ENCODE data around the gene RELA. TPM values are rescaled to one million over a fixed set of nuclear protein-coding genes. Genes with fewer than 3 reads are reported as not detected.
"Not testable (repeated sequence)": the region's sequence is repeated elsewhere in the genome, so short reads cannot be mapped to it uniquely, and the experiment has no call there.

The RELA gene
- total RNA-seq, 2 experiments from 2014 or later = 91.2 to 102 TPM

DNA sequence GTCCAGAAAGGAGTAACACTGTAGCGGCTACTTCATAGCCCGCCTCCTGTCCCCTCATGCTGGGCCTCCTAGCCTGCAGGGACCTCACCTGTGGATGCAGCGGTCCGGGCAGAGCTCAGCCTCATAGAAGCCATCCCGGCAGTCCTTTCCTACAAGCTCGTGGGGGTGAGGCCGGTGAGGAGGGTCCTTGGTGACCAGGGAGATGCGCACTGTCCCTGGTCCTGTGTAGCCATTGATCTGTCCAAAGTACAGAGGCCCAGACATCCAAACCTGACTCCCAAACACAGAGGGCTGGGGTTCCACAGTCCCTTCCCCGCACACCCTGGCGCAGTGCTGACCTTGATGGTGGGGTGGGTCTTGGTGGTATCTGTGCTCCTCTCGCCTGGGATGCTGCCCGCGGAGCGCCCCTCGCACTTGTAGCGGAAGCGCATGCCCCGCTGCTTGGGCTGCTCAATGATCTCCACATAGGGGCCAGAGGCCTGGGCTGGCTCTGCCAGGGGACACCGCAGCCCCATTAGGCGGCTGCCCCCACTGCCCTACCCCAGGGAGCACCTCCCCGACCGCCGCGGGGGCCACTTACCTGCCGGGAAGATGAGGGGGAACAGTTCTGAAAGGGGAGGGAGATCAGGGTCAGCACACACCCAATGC lies 993 bp downstream of the RELA start:
- Mint-ChIP-seq H3K27ac (peak overlapping the region; percentile 75), H3K4me3 (peak overlapping the region; percentile 83), H3K4me1 (peaks cover 45% of the 10 kb centered on the region), H3K27me3 (no peaks in the 10 kb centered on the region), H3K9me3 (no peaks in the 10 kb centered on the region), H3K36me3 (ENCODE audit: low read depth) (peaks cover 45% of the 10 kb centered on the region)
- ChIA-PET POLR2A (interaction anchor here (0.6 to 2.7 kb wide), 12 partner anchors 9 to 197 kb away, joined by 3 to 45 read pairs (median 6); partner anchors contain the start of genes CFL1, KAT5, MUS81 and PCNX3), CTCF (interaction anchor here (1.6 kb wide), 1 partner anchor 9 kb away, joined by 3 read pairs; no protein-coding TSS in a partner anchor)
- DNase-seq = no peak

DNA sequence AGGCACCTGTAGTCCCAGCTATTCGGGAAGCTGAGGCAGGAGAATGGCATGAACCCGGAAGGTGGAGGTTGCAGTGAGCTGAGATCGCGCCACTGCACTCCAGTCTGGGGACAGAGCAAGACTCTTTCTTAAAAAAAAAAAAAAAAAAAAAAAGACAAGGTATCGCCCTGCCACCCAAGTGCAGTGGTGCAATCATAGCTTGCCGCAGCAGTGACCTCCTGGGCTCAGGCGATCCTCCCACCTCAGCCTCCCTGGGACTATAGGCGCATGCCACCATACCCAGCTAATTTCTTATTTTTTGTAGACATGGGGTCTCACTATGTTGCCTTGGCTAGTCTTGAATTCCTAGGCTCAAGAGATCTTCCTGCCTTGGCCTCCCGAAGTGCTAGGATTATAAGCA lies 1.8 kb downstream of the RELA start:
- not testable (repeated sequence) for H3K27ac Mint-ChIP-seq, DNase-seq, H3K27me3 Mint-ChIP-seq, H3K9me3 Mint-ChIP-seq
- peaks cover 53% of the 10 kb centered on the region for H3K36me3 Mint-ChIP-seq (ENCODE audit: low read depth)
- ChIA-PET POLR2A (interaction anchor here (0.6 to 0.9 kb wide), 3 partner anchors 14 to 38 kb away, joined by 3 read pairs; no protein-coding TSS in a partner anchor), CTCF (interaction anchor here (1.6 kb wide), 1 partner anchor 8 kb away, joined by 3 read pairs; no protein-coding TSS in a partner anchor)
- peaks cover 49% of the 10 kb centered on the region for H3K4me1 Mint-ChIP-seq
- peak overlapping the region; percentile 83 for H3K4me3 Mint-ChIP-seq

DNA sequence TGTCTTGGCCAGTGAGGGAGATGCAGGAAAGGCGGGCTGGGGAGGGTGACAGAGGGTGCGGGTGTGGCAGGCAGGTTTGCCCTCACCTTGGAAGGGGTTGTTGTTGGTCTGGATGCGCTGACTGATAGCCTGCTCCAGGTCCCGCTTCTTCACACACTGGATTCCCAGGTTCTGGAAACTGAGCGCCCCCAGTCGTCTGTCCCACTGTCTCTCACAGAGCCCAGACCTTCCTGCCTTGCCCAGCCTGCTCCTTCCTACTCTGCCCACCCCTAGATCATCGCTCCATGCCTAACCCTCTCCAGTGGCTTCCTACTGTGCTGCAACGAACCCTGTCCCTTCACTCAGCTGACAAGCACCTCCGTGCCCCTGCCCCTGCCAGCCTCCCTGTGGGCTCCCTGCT lies 2.7 kb downstream of the RELA start:
- CTCF ChIA-PET = interaction anchor here (1.6 kb wide), 1 partner anchor 7 kb away, joined by 3 read pairs; no protein-coding TSS in a partner anchor
- Mint-ChIP-seq H3K4me1 (peaks cover 51% of the 10 kb centered on the region), H3K27ac (peak overlapping the region; percentile 54), H3K9me3 (no peaks in the 10 kb centered on the region), H3K27me3 (no peaks in the 10 kb centered on the region), H3K36me3 (ENCODE audit: low read depth) (peaks cover 62% of the 10 kb centered on the region), H3K4me3 (no peak overlapping the region)
- DNase-seq = no peak
- POLR2A ChIA-PET = no interaction called here

DNA sequence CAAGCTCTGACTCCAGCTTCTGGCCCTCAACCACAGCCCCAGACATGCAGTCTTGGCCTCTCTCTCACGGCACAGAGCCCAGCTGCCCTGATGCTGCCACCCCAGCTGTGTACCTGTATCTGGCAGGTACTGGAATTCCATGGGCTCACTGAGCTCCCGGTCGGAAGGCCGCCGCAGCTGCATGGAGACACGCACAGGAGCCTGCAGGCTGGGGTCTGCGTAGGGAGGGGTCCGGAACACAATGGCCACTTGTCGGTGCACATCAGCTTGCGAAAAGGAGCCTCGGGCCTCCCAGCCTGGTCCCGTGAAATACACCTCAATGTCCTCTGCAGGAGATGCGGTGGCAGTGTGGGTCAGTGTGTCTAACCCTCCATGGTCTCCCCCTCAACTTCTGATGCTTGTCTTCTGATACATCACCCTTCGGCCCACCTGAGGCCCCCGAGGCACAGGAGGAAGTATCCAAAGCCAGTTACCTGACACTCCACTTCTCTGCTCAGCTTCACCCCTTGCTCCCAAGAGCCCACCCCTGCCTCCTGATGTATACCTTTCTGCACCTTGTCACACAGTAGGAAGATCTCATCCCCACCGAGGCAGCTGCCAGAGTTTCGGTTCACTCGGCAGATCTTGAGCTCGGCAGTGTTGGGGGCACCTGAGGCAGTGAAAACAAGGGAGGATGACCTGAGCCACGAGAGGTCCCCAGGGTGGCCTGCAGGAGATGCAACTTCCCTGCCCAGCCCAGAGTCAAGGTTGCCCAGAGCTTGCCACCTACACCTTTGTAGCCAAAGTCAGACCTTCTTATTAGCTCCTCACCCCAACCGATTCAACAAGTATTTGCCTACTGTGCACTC lies 4.3 kb downstream of the RELA start:
- peaks cover 72% of the 10 kb centered on the region for H3K36me3 Mint-ChIP-seq (ENCODE audit: low read depth)
- no peaks in the 10 kb centered on the region for H3K9me3 Mint-ChIP-seq
- no peak overlapping the region for H3K4me3 Mint-ChIP-seq
- POLR2A ChIA-PET = interaction anchor here (0.8 to 1.5 kb wide), 3 partner anchors 25 to 232 kb away, joined by 3 read pairs; partner anchors contain the start of gene CCDC85B
- no peak for DNase-seq
- no peak overlapping the region for H3K27ac Mint-ChIP-seq
- CTCF ChIA-PET = interaction anchor here (1.0 kb wide), 1 partner anchor 65 kb away, joined by 4 read pairs; no protein-coding TSS in a partner anchor
- H3K27me3 Mint-ChIP-seq = no peaks in the 10 kb centered on the region
- H3K4me1 Mint-ChIP-seq = peaks cover 55% of the 10 kb centered on the region

DNA sequence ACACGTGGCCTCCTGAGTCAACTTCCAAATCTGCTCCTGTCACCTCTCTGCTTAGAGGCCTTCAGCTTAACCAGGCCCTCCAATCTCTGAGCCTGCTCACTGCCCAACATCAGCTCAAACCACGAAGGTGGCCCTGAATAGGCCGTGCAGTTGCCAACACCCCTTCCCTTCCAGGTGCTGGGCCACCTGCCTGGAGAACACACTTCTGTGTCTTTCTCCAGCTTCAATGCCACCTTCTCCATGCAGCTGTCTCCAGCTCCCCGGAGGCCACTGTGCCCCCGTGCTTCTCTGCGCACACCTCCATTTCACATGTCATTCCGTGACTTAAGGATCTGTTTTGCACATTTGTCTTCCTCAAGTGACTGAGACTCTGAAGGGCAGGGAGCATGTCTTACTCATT lies 5.3 kb downstream of the RELA start:
- ChIA-PET CTCF (no interaction called here), POLR2A (interaction anchor here (1.0 to 8.7 kb wide), 3 partner anchors 16 to 47 kb away, joined by 3 to 187 read pairs (median 3); partner anchors contain the start of gene SIPA1)
- no peaks in the 10 kb centered on the region for H3K27me3 Mint-ChIP-seq
- H3K27ac Mint-ChIP-seq = peak overlapping the region; percentile 1
- peaks cover 63% of the 10 kb centered on the region for H3K4me1 Mint-ChIP-seq
- no peaks in the 10 kb centered on the region for H3K9me3 Mint-ChIP-seq
- peaks cover 80% of the 10 kb centered on the region for H3K36me3 Mint-ChIP-seq (ENCODE audit: low read depth)
- H3K4me3 Mint-ChIP-seq = no peak overlapping the region
- no peak for DNase-seq

DNA sequence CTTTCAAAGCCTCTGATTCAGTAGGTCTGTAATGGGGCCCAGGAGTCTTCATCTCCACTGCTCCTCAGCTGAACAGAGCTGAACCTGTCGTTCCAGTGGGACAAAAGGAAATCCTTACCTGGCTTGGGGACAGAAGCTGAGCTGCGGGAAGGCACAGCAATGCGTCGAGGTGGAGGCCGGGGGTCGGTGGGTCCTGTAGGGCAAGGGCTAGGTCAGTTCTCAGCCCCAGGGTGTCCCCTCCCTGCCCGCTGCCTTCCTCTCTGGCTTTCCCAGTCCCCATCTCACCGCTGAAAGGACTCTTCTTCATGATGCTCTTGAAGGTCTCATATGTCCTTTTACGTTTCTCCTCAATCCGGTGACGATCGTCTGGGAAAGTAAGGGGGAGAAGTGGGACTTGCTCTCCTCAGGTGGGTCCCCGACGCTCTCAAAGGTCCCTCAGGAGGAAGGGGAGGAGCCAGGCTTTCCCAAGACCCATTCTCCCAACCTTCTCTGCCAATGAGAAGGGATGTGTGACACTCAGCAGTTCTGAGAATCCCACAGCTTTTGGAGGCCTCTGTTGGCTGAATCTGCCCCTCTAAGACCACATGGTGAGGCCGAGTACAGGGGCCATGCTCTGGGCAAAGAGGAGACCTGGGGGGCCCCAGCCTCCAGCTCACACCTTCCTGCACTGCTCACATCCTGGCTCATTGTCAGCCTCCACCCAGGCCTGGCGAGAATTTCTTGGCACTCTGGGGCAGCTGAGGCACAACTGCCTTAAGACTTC lies 7.0 kb downstream of the RELA start:
- Mint-ChIP-seq H3K4me1 (peaks cover 67% of the 10 kb centered on the region), H3K27me3 (no peaks in the 10 kb centered on the region), H3K36me3 (ENCODE audit: low read depth) (peaks cover 89% of the 10 kb centered on the region), H3K27ac (peak overlapping the region; percentile 32), H3K9me3 (no peaks in the 10 kb centered on the region), H3K4me3 (no peak overlapping the region)
- DNase-seq = no peak
- POLR2A ChIA-PET = interaction anchor here (0.7 to 8.7 kb wide), 2 partner anchors 14 to 55 kb away, joined by 3 to 187 read pairs; partner anchors contain the start of gene SIPA1
- CTCF ChIA-PET = interaction anchor here (1.0 kb wide), 1 partner anchor 18 kb away, joined by 3 read pairs; the partner anchor contains the start of gene SIPA1

DNA sequence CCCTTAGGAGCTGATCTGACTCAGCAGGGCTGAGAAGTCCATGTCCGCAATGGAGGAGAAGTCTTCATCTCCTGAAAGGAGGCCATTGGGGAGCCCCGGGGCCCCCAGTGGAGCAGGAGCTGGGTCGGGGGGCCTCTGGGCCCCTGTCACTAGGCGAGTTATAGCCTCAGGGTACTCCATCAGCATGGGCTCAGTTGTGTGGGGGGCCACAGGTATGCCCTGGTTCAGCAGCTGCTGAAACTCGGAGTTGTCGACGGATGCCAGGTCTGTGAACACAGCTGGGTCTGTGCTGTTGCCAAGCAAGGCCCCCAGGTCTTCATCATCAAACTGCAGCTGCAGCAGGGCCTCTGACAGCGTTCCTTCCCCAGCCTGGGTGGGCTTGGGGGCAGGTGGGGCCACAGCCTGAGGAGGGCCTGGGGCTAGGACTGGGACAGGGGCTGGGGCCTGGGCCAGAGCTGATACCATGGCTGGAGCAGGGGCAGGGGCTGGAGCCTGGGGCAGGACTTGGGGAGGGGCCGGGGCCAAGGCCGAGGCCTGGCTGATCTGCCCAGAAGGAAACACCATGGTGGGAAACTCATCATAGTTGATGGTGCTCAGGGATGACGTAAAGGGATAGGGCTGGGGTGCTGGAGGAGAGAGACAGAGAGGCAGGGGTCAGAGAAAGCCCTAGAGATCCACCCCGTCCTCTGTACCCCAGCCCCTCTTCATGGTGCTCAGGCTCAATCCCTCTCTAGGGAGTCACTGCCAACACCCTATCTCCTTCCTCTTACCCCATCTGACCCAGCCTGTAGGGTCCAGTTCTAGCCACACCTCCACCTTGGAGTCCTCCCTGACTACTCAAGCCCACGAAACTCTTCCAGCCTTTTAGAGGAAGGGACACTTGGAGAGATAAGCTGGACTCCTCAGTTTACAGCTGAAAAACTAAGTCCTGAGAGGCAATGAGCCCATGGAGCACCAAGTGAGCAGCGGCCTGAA lies 8.1 kb downstream of the RELA start:
- H3K27ac Mint-ChIP-seq = peak overlapping the region; percentile 30
- POLR2A ChIA-PET = interaction anchor here (0.9 to 8.7 kb wide), 5 partner anchors 8 to 220 kb away, joined by 4 to 187 read pairs (median 34); partner anchors contain the start of genes MAP3K11, PCNX3, RELA and SIPA1
- H3K4me3 Mint-ChIP-seq = no peak overlapping the region
- peaks cover 58% of the 10 kb centered on the region for H3K4me1 Mint-ChIP-seq
- no peak for DNase-seq
- CTCF ChIA-PET = interaction anchor here (1.4 kb wide), 2 partner anchors 17 to 57 kb away, joined by 3 to 8 read pairs; partner anchors contain the start of genes KAT5 and SIPA1
- no peaks in the 10 kb centered on the region for H3K27me3 Mint-ChIP-seq
- H3K9me3 Mint-ChIP-seq = no peaks in the 10 kb centered on the region
- H3K36me3 Mint-ChIP-seq (ENCODE audit: low read depth) = peaks cover 85% of the 10 kb centered on the region

DNA sequence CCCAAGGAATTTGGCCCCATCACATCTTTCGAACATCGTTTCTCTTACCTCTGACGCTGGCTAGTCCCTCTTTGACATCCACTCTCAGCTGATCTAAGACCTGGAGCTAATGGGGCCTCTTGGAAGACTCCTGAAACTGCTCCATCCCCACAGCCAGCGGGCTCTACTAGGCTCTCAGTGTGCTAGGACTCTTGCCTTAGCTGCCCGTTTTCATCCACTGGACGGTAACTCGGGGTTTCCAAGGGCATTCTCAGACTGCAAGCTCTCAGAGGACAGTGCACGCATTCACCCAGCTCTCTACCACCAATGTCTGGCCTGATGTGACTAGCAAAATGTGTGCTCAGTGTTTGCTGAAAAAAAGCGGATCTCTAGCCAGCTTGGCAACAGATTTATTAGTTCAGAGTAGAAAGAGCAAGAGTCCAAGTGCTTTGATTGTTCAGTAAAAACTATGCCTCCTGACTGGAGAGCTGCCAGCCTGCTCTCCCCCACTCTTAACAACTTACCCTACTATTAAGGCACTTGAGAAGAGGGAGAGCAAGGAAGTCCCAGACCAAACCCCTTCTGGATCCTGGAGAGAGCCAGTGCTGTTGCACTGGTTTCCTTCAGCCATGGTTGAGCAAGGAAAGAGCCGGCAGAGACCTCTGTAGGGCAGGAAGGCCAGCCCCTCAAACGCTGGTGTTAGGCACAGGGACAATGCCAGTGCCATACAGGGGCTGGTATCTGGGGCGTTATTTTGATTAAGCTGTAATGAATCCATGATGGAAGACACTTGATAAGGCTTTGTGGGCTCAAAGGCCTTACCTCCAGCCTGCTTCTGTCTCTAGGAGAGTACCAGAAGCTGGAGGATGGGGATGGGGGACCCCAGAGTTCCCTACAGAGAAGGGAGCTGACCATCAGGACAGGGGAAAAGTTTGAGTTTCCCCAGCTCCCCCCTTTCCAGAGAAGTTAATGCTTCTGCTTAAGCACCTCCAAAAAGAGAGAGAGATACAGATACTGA lies 9.2 kb downstream of the RELA start:
- DNase-seq = no peak
- POLR2A ChIA-PET = interaction anchor here (0.8 to 8.7 kb wide), 13 partner anchors 10 to 392 kb away, joined by 3 to 187 read pairs (median 4); partner anchors contain the start of genes CCDC85B, KAT5, MAP3K11 and PCNX3
- H3K36me3 Mint-ChIP-seq (ENCODE audit: low read depth) = peaks cover 78% of the 10 kb centered on the region
- no peaks in the 10 kb centered on the region for H3K9me3 Mint-ChIP-seq
- CTCF ChIA-PET = interaction anchor here (0.6 to 1.7 kb wide), 9 partner anchors 7 to 206 kb away, joined by 3 to 8 read pairs (median 3); partner anchors contain the start of genes KAT5, MUS81 and SIPA1
- H3K4me1 Mint-ChIP-seq = peaks cover 50% of the 10 kb centered on the region
- peak overlapping the region; percentile 74 for H3K4me3 Mint-ChIP-seq
- H3K27ac Mint-ChIP-seq = peak overlapping the region; percentile 93
- H3K27me3 Mint-ChIP-seq = no peaks in the 10 kb centered on the region

DNA sequence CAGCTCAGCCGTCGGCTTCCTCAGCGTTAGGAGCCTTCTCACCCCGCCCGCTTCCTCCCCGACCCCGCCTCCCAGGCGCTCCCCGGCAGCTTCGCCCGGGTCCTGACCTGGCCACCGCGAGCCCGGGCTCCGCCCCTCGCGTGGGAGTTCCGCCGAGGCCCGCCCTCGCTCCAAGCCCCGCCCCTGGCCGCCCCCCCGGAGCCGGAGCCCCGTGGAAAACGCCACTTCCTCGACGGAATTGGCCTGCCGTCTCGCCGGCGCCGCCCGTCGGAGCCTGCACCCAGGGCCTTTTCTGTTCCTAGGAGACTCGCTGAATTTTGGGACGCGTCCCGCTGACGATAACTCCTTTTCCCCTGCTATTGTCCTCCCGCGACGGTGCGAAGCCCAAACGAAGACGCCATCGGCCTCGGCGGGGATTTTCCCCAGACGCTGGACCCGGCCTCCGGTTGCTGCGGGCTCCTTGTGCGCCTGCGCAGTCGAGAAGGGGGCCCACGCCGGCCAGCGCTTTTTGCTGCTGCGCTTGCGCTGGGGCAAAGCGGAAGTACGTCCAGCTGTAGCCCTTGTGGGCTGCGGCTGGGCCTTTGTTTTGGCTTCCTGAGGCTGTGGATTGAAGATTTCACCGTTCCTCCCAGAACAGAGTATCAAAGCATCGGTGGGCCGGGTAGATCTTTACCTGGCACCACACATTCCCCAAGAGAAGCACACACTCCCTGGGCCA lies 10.0 kb downstream of the RELA start:
- peak; percentile 96 for DNase-seq
- H3K4me3 Mint-ChIP-seq = peak overlapping the region; percentile 74
- peak overlapping the region; percentile 93 for H3K27ac Mint-ChIP-seq
- H3K27me3 Mint-ChIP-seq = no peaks in the 10 kb centered on the region
- H3K36me3 Mint-ChIP-seq (ENCODE audit: low read depth) = peaks cover 76% of the 10 kb centered on the region
- ChIA-PET CTCF (interaction anchor here (0.6 to 1.7 kb wide), 12 partner anchors 8 to 322 kb away, joined by 3 to 8 read pairs (median 3); partner anchors contain the start of genes AP5B1, KAT5, MUS81 and RELA), POLR2A (interaction anchor here (0.7 to 8.7 kb wide), 16 partner anchors 10 to 391 kb away, joined by 3 to 187 read pairs (median 4); partner anchors contain the start of genes CCDC85B, EHBP1L1, FAM89B and KAT5)
- no peaks in the 10 kb centered on the region for H3K9me3 Mint-ChIP-seq
- peaks cover 50% of the 10 kb centered on the region for H3K4me1 Mint-ChIP-seq
